ENCODE data around the gene DAG1. TPM values are rescaled to one million over a fixed set of nuclear protein-coding genes. Genes with fewer than 3 reads are reported as not detected.
A peak's percentile ranks its signal among the peaks of the same experiment; 100 is the strongest.

Gene DAG1
- total RNA-seq, 1 experiment from 2014 or later = 206 TPM

DNA sequence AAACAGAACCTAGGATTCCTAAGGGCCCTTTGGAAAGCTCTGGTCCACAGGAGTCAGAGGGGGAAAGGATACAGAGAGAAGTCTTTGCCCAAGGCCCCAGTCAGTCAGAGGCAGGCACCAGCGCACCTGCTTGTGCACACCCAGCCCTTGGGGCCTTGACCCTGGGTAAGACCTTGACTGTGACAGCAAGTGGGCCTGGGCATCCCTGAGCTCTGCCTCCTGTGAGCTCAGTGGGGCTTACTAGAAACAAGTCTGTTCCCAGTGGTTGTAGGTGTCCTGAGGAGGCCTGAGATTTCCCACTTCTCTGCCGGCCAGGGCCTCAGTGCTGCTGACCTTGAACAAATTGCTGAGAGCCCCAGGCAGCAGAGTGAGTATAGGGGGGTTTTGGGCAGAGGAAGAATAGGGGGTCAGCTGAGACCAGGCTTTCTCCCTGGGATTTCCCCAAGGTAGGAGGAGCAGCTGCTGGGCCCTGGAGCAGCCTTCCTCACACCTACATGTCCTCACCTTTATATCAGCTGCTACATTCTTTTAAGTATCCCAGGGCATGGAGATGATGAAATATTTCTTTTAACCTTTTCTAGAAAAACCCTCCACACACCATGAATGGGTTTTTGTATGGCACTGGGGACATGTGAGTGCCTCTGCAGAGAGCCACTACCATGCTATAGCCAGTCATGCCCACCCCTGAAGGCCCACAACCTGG lies 9.7 kb upstream of the DAG1 start:
- intact Hi-C loops (cut with micrococcal nuclease; ENCODE audit: unreplicated experiment) = loop anchor here (5.0 kb wide), 1 partner anchor 42 kb away; no protein-coding TSS in a partner anchor
- CTCF ChIA-PET = interaction anchor here (1.5 kb wide), 1 partner anchor 11 kb away, joined by 5 read pairs; no protein-coding TSS in a partner anchor
- Histone ChIP-seq H3K4me1 (replicated peaks; ENCODE audit: insufficient read depth) (peaks cover 64% of the 10 kb centered on the region), H3K27ac (peak overlapping the region; percentile 84), H3K9me3 (ENCODE audit: insufficient read depth, low read depth) (no peaks in the 10 kb centered on the region), H4K20me1 (ENCODE audit: insufficient read depth) (no peaks in the 10 kb centered on the region), H3K9me2 (ENCODE audit: insufficient read depth) (no peaks in the 10 kb centered on the region), H2AFZ (no peak overlapping the region), H3K27me3 (ENCODE audit: insufficient read depth, low read depth) (no peaks in the 10 kb centered on the region), H3K36me3 (ENCODE audit: low read depth) (no peaks in the 10 kb centered on the region), H3K79me2 (ENCODE audit: low read depth) (no peaks in the 10 kb centered on the region), H3K4me2 (peak overlapping the region; percentile 75), H3K4me3 (no peak overlapping the region), H3F3A (ENCODE audit: insufficient read depth, low read depth) (peaks cover 19% of the 10 kb centered on the region)
- DNase-seq = no peak
- POLR2A ChIA-PET (ENCODE audit: unreplicated experiment) = interaction anchor here (0.6 kb wide), 1 partner anchor 11 kb away, joined by 4 read pairs; no protein-coding TSS in a partner anchor
- no peak for TF ChIP-seq CTCF (conservative IDR thresholded peaks at IDR 0.05)
- TF ChIP-seq EZH2 (IDR thresholded peaks at IDR 0.05; ENCODE audit: low read depth) = no peak
- BruUV-seq (replicated peaks) = no TSS peak

GRCh38 chr3:49460956-49461355 lies 9.1 kb upstream of the DAG1 start:
- Histone ChIP-seq H3K36me3 (ENCODE audit: low read depth) (no peaks in the 10 kb centered on the region), H3K4me2 (peak overlapping the region; percentile 75), H3K9me3 (ENCODE audit: insufficient read depth, low read depth) (no peaks in the 10 kb centered on the region), H3K27me3 (ENCODE audit: insufficient read depth, low read depth) (no peaks in the 10 kb centered on the region), H3K4me1 (replicated peaks; ENCODE audit: insufficient read depth) (peaks cover 69% of the 10 kb centered on the region), H4K20me1 (ENCODE audit: insufficient read depth) (no peaks in the 10 kb centered on the region), H2AFZ (no peak overlapping the region), H3K9me2 (ENCODE audit: insufficient read depth) (no peaks in the 10 kb centered on the region), H3F3A (ENCODE audit: insufficient read depth, low read depth) (peaks cover 25% of the 10 kb centered on the region), H3K27ac (peak overlapping the region; percentile 84), H3K4me3 (peak overlapping the region; percentile 33; the same call in 1 of the 2 replicates), H3K79me2 (ENCODE audit: low read depth) (no peaks in the 10 kb centered on the region)
- ChIA-PET POLR2A (ENCODE audit: unreplicated experiment) (interaction anchor here (0.6 kb wide), 1 partner anchor 10 kb away, joined by 4 read pairs; no protein-coding TSS in a partner anchor), CTCF (no interaction called here)
- TF ChIP-seq CTCF (conservative IDR thresholded peaks at IDR 0.05) = no peak
- no peak for TF ChIP-seq EZH2 (IDR thresholded peaks at IDR 0.05; ENCODE audit: low read depth)
- DNase-seq = no peak
- intact Hi-C loops (cut with micrococcal nuclease; ENCODE audit: unreplicated experiment) = loop anchor here (5.0 kb wide), 1 partner anchor 41 kb away; no protein-coding TSS in a partner anchor
- BruUV-seq (replicated peaks) = no TSS peak

DNA sequence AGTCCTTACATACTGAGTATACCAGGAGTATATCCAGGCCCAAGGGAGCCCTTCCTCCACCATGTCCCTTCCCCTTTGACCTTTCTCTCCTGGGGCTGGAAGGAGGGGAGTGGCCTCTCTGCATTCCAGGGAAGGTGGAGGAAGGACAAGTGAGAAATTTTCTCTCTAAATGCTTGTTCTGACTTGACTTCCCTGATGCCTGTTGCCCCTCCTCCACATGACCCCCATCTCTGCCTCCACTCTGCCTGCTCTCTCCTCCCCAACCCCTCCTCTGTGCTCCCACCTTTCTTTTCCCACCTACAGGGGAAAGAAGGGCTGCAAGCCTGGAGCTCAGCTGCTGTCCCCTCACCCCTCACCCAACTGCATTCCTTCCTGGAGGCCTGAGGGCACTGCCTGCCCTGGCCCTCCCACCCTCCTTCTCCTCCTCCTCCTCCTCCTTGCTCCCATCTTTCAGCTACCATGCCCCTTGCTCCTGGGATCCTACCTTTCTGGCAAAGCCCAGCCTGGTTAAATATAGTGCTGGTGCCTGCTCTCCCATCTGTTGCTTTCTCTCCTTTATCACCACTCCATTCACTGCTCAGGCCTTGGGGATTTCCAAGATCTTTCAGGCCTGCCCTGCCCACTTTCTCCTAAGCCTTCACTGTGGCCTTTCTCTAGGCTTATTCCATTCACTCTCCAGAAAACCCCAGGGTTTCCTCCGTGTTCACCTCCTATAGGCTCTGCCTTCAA lies 8.5 kb upstream of the DAG1 start:
- peak; percentile 65 to 80 for DNase-seq
- peak overlapping the region; percentile 33; the same call in 1 of the 2 replicates for H3K4me3 ChIP-seq
- no peaks in the 10 kb centered on the region for H3K79me2 ChIP-seq (ENCODE audit: low read depth)
- BruUV-seq (replicated peaks) = no TSS peak
- no peaks in the 10 kb centered on the region for H3K36me3 ChIP-seq (ENCODE audit: low read depth)
- no peaks in the 10 kb centered on the region for H3K27me3 ChIP-seq (ENCODE audit: insufficient read depth, low read depth)
- no peaks in the 10 kb centered on the region for H3K9me3 ChIP-seq (ENCODE audit: insufficient read depth, low read depth)
- POLR2A ChIA-PET (ENCODE audit: unreplicated experiment) = interaction anchor here (0.7 kb wide), 1 partner anchor 14 kb away, joined by 12 read pairs; no protein-coding TSS in a partner anchor
- no peaks in the 10 kb centered on the region for H3K9me2 ChIP-seq (ENCODE audit: insufficient read depth)
- peak overlapping the region; percentile 75 for H3K4me2 ChIP-seq
- peaks cover 68% of the 10 kb centered on the region for H3K4me1 ChIP-seq (replicated peaks; ENCODE audit: insufficient read depth)
- no peaks in the 10 kb centered on the region for H4K20me1 ChIP-seq (ENCODE audit: insufficient read depth)
- peak overlapping the region; percentile 84 for H3K27ac ChIP-seq
- H2AFZ ChIP-seq = peak overlapping the region; percentile 2; the same call in 1 of the 2 replicates
- TF ChIP-seq EZH2 (IDR thresholded peaks at IDR 0.05; ENCODE audit: low read depth) (no peak), CTCF (conservative IDR thresholded peaks at IDR 0.05) (no peak)
- H3F3A ChIP-seq (ENCODE audit: insufficient read depth, low read depth) = peaks cover 29% of the 10 kb centered on the region
- intact Hi-C loops (cut with micrococcal nuclease; ENCODE audit: unreplicated experiment) = loop anchor here (5.0 kb wide), 1 partner anchor 41 kb away; no protein-coding TSS in a partner anchor
- CTCF ChIA-PET = no interaction called here
